Myocyte (in vitro differentiated cells): ENCODE data around the gene CCDC71L. TPM values are rescaled to one million over a fixed set of nuclear protein-coding genes. Genes with fewer than 3 reads are reported as not detected.

ENCODE experiments used
- DNase-seq: peaks from one replicate; pipeline ENCODE4 v3.0.0-alpha.2; 2012; ENCODE audit warnings: low read depth
- total RNA-seq: library from RNA; depleted of rRNA; stranded (reverse); fragments of >200 nt; gene quantifications from 2 replicates; pipeline ENCODE4 v1.2.3, GENCODE V29; 2014

The CCDC71L gene
- total RNA-seq, 1 donor from 2014 or later: 52.7 TPM

- no peak for DNase-seq
Observed at GRCh38 chr7:106626376-106627164, 34.4 kb downstream of the CCDC71L start.

- no peak for DNase-seq
Observed at GRCh38 chr7:106625678-106626301, 35.2 kb downstream of the CCDC71L start.

- peak; percentile 45 for DNase-seq
Observed at GRCh38 chr7:106623853-106624252, 37.1 kb downstream of the CCDC71L start.

GRCh38 chr7:106623315-106623660 lies 37.7 kb downstream of the CCDC71L start:
- DNase-seq: no peak

- DNase-seq: no peak
Observed at GRCh38 chr7:106622654-106623314, 38.2 kb downstream of the CCDC71L start.

- DNase-seq: no peak
Observed at GRCh38 chr7:106621393-106622132, 39.4 kb downstream of the CCDC71L start.

- DNase-seq: no peak
Observed at GRCh38 chr7:106620676-106621075, 40.3 kb downstream of the CCDC71L start.

GRCh38 chr7:106620034-106620433 lies 40.9 kb downstream of the CCDC71L start:
- no peak for DNase-seq

GRCh38 chr7:106619213-106619612 lies 41.7 kb downstream of the CCDC71L start:
- DNase-seq: no peak

- peak; percentile 87 for DNase-seq
Observed at GRCh38 chr7:106618480-106618879, 42.5 kb downstream of the CCDC71L start.

- DNase-seq: no peak
Observed at GRCh38 chr7:106617860-106618259, 43.1 kb downstream of the CCDC71L start.

- no peak for DNase-seq
Observed at GRCh38 chr7:106616708-106617051, 44.3 kb downstream of the CCDC71L start.

- no peak for DNase-seq
Observed at GRCh38 chr7:106615808-106616707, 44.9 kb downstream of the CCDC71L start.

- peak; percentile 70 for DNase-seq
Observed at GRCh38 chr7:106614751-106615150, 46.2 kb downstream of the CCDC71L start.

GRCh38 chr7:106613848-106614560 lies 47.0 kb downstream of the CCDC71L start:
- DNase-seq: peak; percentile 32

GRCh38 chr7:106613279-106613678 lies 47.7 kb downstream of the CCDC71L start:
- DNase-seq: no peak

GRCh38 chr7:106612432-106612831 lies 48.5 kb downstream of the CCDC71L start:
- no peak for DNase-seq

GRCh38 chr7:106611911-106612310 lies 49.0 kb downstream of the CCDC71L start:
- DNase-seq: no peak

- peak; percentile 56 for DNase-seq
Observed at GRCh38 chr7:106610996-106611886, 49.7 kb downstream of the CCDC71L start.
